Measurements from ENCODE around the gene RNU6-1. TPM values are rescaled to one million over a fixed set of nuclear protein-coding genes. Genes with fewer than 3 reads are reported as not detected.

Gene RNU6-1
- total and polyA plus RNA-seq, 8 donors, result not detected

DNA sequence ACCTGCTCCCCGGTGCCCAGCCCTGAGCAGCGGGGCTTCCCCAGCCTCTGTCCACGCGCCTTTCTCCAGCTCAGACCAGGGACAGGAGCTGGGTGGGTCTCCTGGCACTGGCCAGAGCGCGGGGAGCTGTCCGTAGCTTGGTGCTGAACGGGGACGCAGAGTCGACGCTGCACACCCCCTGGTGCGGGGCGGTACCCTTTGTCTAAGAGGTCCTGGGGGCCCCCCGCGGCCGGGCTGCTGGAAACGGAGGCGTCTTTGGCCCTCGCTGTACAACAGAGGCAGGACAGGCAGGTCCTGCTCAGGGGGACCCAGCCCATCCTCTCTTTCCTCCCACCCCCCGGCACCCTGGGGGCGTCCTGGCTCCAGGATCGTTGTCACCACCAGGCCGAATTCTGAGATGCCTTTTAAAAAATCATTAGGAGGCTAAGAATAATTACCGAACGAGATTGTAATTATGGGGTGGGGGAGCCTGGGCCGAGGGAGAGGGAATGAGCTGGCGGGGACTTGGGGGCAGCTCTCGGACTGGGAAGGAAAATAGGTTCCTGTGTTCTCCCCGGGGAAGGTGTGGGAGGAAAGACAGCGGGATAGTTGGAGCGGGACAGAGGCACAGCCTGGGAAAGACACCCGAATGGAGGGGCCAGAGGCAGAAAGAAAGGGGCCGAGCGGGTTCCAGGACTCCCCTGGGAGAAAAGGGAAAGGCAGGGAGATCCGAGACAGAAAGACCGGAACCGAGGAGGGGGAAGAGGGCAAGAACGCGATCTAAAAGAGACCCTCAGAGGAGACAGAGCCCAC lies 18.7 kb downstream of the RNU6-1 start:
- H3K27me3 ChIP-seq, result peaks cover 70 to 95% of the 10 kb centered on the region in 2 donors
- DNase-seq (peak in 2 of 4 donors; percentile 80), ATAC-seq (peak; percentile 93)
- TF ChIP-seq CTCF (IDR thresholded peaks at IDR 0.05), result no peak
- no peak overlapping the region for H3K4me3 ChIP-seq
- H3K27ac ChIP-seq, result no peak overlapping the region
- intact Hi-C loops (cut with DNase I), result no loop called here
- H3K36me3 ChIP-seq, result no peaks in the 10 kb centered on the region
- no peaks in the 10 kb centered on the region for H3K9me3 ChIP-seq
- peaks cover 9 to 32% of the 10 kb centered on the region in 2 donors for H3K4me1 ChIP-seq

DNA sequence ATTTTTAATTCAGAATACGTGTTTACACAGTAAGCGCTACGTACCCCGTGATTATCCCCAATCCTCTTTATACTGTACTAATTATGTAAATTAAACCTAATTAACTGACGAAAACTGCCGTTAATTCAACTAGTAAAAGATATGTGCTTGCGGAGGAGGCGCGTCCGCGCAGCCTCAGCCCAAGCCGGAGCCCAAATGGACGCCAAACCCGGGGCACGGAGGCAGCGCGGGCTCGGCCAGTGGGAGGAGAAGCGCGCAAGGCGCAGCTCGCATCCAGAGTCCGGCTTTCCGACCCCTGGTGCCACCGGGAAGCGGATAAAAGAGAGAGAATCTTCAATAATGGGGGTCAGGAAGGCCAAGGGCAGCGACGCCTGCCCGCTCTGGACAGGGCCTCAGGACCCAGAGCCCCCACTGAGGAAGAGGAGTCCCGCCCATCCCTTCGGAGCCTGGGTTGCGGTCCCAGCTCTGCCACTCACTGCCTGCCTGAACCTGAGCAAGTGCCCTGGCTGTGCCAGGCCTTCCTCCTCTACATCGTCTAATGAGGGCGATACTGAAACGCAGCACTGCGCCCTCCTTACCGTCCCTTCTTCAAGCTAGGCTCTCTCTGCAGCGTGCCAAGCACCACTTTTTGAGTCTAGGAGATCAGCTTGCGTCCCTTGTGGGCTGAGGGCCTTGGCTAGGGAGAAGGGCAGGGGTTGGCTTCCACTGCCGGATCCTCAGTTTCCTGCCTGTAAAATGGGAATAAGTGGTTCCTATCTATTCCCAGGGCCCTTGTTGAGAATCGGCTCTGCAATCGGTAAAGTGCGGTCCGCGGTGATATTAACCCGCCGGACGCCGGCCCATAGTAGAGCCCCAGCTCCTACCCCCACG lies 19.5 kb downstream of the RNU6-1 start:
- DNase-seq (peak in 1 of 4 donors; percentile 50), ATAC-seq (no peak)
- TF ChIP-seq CTCF (IDR thresholded peaks at IDR 0.05), result no peak
- H3K27me3 ChIP-seq, result peaks cover 62 to 87% of the 10 kb centered on the region in 2 donors
- intact Hi-C loops (cut with DNase I), result no loop called here
- H3K4me1 ChIP-seq, result peaks cover 6 to 24% of the 10 kb centered on the region in 2 donors
- peaks cover 0 to 6% of the 10 kb centered on the region in 2 donors for H3K9me3 ChIP-seq
- no peak overlapping the region for H3K4me3 ChIP-seq
- no peaks in the 10 kb centered on the region for H3K36me3 ChIP-seq
- no peak overlapping the region for H3K27ac ChIP-seq

- H3K36me3 ChIP-seq, result no peaks in the 10 kb centered on the region
- intact Hi-C loops (cut with DNase I), result no loop called here
- ATAC-seq (no peak), DNase-seq (peak in 1 of 4 donors; percentile 68)
- H3K27me3 ChIP-seq, result peaks cover 55 to 80% of the 10 kb centered on the region in 2 donors
- H3K9me3 ChIP-seq, result peaks cover 0 to 7% of the 10 kb centered on the region in 2 donors
- no peak overlapping the region for H3K4me3 ChIP-seq
- peaks cover 2 to 17% of the 10 kb centered on the region in 2 donors for H3K4me1 ChIP-seq
- H3K27ac ChIP-seq, result no peak overlapping the region
- TF ChIP-seq CTCF (IDR thresholded peaks at IDR 0.05), result no peak
Measured at GRCh38 chr15:67819636-67820035, 20.2 kb downstream of the RNU6-1 start.

- Histone ChIP-seq H3K4me3 (no peak overlapping the region), H3K36me3 (no peaks in the 10 kb centered on the region), H3K27me3 (peaks cover 43 to 68% of the 10 kb centered on the region in 2 donors), H3K27ac (no peak overlapping the region), H3K4me1 (peaks cover 2 to 13% of the 10 kb centered on the region in 2 donors), H3K9me3 (peaks cover 0 to 7% of the 10 kb centered on the region in 2 donors)
- ATAC-seq (no peak), DNase-seq (peak in 2 of 4 donors; percentile 4 to 11)
- intact Hi-C loops (cut with DNase I), result no loop called here
- no peak for TF ChIP-seq CTCF (IDR thresholded peaks at IDR 0.05)
Measured at GRCh38 chr15:67818464-67818863, 21.4 kb downstream of the RNU6-1 start.

- Histone ChIP-seq H3K4me1 (peaks cover 0 to 2% of the 10 kb centered on the region in 2 donors), H3K9me3 (peaks cover 0 to 7% of the 10 kb centered on the region in 2 donors), H3K27ac (no peak overlapping the region), H3K27me3 (peaks cover 26 to 50% of the 10 kb centered on the region in 2 donors), H3K36me3 (no peaks in the 10 kb centered on the region), H3K4me3 (no peak overlapping the region)
- ATAC-seq (no peak), DNase-seq (no peak)
- no peak for TF ChIP-seq CTCF (IDR thresholded peaks at IDR 0.05)
- intact Hi-C loops (cut with DNase I), result no loop called here
Measured at GRCh38 chr15:67816668-67817067, 23.2 kb downstream of the RNU6-1 start.

All from left lung (tissue), 10 donors.